A549 (cell line): Measurements from ENCODE around the gene CTR9. TPM values are rescaled to one million over a fixed set of nuclear protein-coding genes. Genes with fewer than 3 reads are reported as not detected.

Experiments used
- ATAC-seq, 2 experiments: fragments of 200-7000 bp in 1 of 2; fragments of >200 bp in 1 of 2; cut with Nextera tagmentation in 1 of 2; cut with Tn5 transposase in 1 of 2; 3 replicates each; pipeline versions ENCODE4 v1.8.0 to v1.9.1; 2018 to 2020; ENCODE audit warnings: mild to moderate bottlenecking in 1 of 2, moderate library complexity in 1 of 2
- CTCF ChIA-PET: fragments of 300-600 bp; sonication (Branson Sonifier 250); formaldehyde crosslinking; extraction: SDS; loops from one replicate; lab custom pipeline; 2021; ENCODE audit warnings: antibody characterized with exemption, inconsistent platforms; lab: Yijun Ruan, JAX
- POLR2A ChIA-PET: fragments of 350-600 bp; formaldehyde crosslinking; extraction: SDS; loops from one replicate; lab custom pipeline; 2021; ENCODE audit warnings: antibody characterized with exemption, inconsistent platforms; lab: Yijun Ruan, JAX
- DNase-seq, 2 experiments: peaks; one replicate each; pipeline versions ENCODE4 v3.0.0 to v3.0.0-alpha.2; 2011 to 2016; ENCODE audit warnings: low read depth in 1 of 2, low spot score in 1 of 2
- FAIRE-seq: peaks from 2 replicates; lab custom pipeline; 2011; peaks lifted over from hg19 to GRCh38; lab: Jason Lieb, UNC
- H3K27ac ChIP-seq, 2 experiments: fragments of >200 bp; sonication (Bioruptor Twin); formaldehyde crosslinking; 3 replicates each; pipeline ENCODE4 v1.5.1; 2016 to 2017
- H3K4me1 ChIP-seq: fragments of >200 bp; sonication (Bioruptor Twin); formaldehyde crosslinking; 3 replicates; pipeline ENCODE4 v1.6.1; 2016
- H3K4me2 ChIP-seq: fragments of >200 bp; sonication (Bioruptor Twin); formaldehyde crosslinking; 3 replicates; pipeline ENCODE4 v1.6.1; 2016
- H3K4me3 ChIP-seq: fragments of >200 bp; sonication (Bioruptor Twin); formaldehyde crosslinking; 3 replicates; pipeline ENCODE4 v1.5.1; 2016
- H3K9me3 ChIP-seq: fragments of >200 bp; sonication (Bioruptor Twin); formaldehyde crosslinking; 3 replicates; pipeline ENCODE4 v1.6.1; 2016
- BHLHE40 ChIP-seq: IDR thresholded peaks from 2 replicates; pipeline ENCODE4 v1.6.1; 2012; ENCODE audit warnings: low read depth, low read length, inconsistent platforms
- CHD2 ChIP-seq: fragments of 150-350 bp; IDR thresholded peaks from 2 replicates; pipeline ENCODE4 v1.6.1; 2014; ENCODE audit warnings: low read length; ENCODE audit not compliant: partially characterized antibody
- CTCF ChIP-seq: fragments of >200 bp; sonication (Bioruptor Twin); formaldehyde crosslinking; IDR thresholded peaks from 3 replicates; pipeline ENCODE4 v1.5.1; 2016
- EHMT2 ChIP-seq: fragments of 200-600 bp; sonication (generic); IDR thresholded peaks from 2 replicates; pipeline ENCODE4 v1.6.1; 2016; ENCODE audit warnings: antibody characterized with exemption, low read depth, mild to moderate bottlenecking, moderate library complexity
- HEYL ChIP-seq: fragments of 250-450 bp; sonication (Bioruptor Pico); IDR thresholded peaks from 2 replicates; pipeline ENCODE4 v1.8.0; 2021; ENCODE audit warnings: mild to moderate bottlenecking, moderate library complexity
- KDM1A ChIP-seq: fragments of 200-600 bp; sonication (generic); IDR thresholded peaks from 2 replicates; pipeline ENCODE4 v1.6.1; 2016; ENCODE audit warnings: low read depth, mild to moderate bottlenecking
- MAX ChIP-seq: IDR thresholded peaks from 2 replicates; pipeline ENCODE4 v1.6.1; 2012
- MAZ ChIP-seq: fragments of 150-350 bp; IDR thresholded peaks from 2 replicates; pipeline ENCODE4 v1.6.1; 2014; ENCODE audit warnings: antibody characterized with exemption, low read depth, low read length, borderline replicate concordance
- NPAS2 ChIP-seq: fragments of 250-450 bp; sonication (Bioruptor Pico); IDR thresholded peaks from 2 replicates; pipeline ENCODE4 v1.8.0; 2022; ENCODE audit warnings: mild to moderate bottlenecking, moderate library complexity, borderline replicate concordance
- PBX3 ChIP-seq: IDR thresholded peaks from 2 replicates; pipeline ENCODE4 v1.6.1; 2012
- RAD21 ChIP-seq, 2 experiments: fragments of >200 bp in 1 of 2; sonication (Bioruptor Twin) in 1 of 2; formaldehyde crosslinking in 1 of 2; IDR thresholded peaks in 1 of 2; conservative IDR thresholded peaks in 1 of 2; 2 replicates in 1 of 2; 3 replicates in 1 of 2; pipeline ENCODE4 v1.6.1; 2012 to 2018; ENCODE audit warnings: inconsistent platforms in 1 of 2
- RNF2 ChIP-seq: fragments of 200-600 bp; sonication (generic); IDR thresholded peaks from 2 replicates; pipeline ENCODE4 v1.6.1; 2016; ENCODE audit warnings: low read depth, mild to moderate bottlenecking, antibody characterized with exemption, moderate library complexity, borderline replicate concordance
- TP53 ChIP-seq: fragments of 250-450 bp; sonication (Bioruptor Pico); IDR thresholded peaks from 2 replicates; pipeline ENCODE4 v1.5.0; 2021; ENCODE audit warnings: mild to moderate bottlenecking, moderate library complexity
- USF2 ChIP-seq: fragments of 450-650 bp; IDR thresholded peaks from 2 replicates; pipeline ENCODE4 v1.6.1; 2014; ENCODE audit warnings: antibody characterized with exemption
- ZC3H11A ChIP-seq: fragments of 450-650 bp; IDR thresholded peaks from 2 replicates; pipeline ENCODE4 v1.6.1; 2014; ENCODE audit warnings: antibody characterized with exemption, mild to moderate bottlenecking
- ZNF302 ChIP-seq: fragments of 250-450 bp; sonication (Bioruptor Pico); IDR thresholded peaks from 2 replicates; pipeline ENCODE4 v1.9.0; 2021; ENCODE audit warnings: inconsistent platforms, mild to moderate bottlenecking, moderate library complexity
- WGBS: methylation state at CpG from one replicate; pipeline ENCODE4 v1.1.6; 2017; ENCODE audit errors: missing lambda C conversion rate; 5-methylcytosine and 5-hydroxymethylcytosine counted together
- polyA plus RNA-seq, 4 experiments: library from polyadenylated mRNA; depleted of rRNA in 3 of 4; stranded (reverse); fragments of >200 nt; fragmentation: RNase III in 1 of 4; extraction: RNeasy Plus Mini Kit Qiagen cat#74134 plus additional on column Dnase treatment in 1 of 4; gene quantifications; 2 replicates in 3 of 4; 3 replicates in 1 of 4; pipeline ENCODE4 v1.2.3, GENCODE V29; 2011 to 2017
- TF ChIP-seq, protein P1 (sequence below): fragments of >200 bp; sonication (Bioruptor Twin); formaldehyde crosslinking; IDR thresholded peaks from 2 replicates; pipeline ENCODE4 v1.6.1; 2016
- TF ChIP-seq, protein P2 (sequence below): fragments of 250-450 bp; sonication (Bioruptor Pico); IDR thresholded peaks from 2 replicates; pipeline ENCODE4 v1.5.0; 2020; ENCODE audit warnings: low read depth, mild to moderate bottlenecking, moderate library complexity

The CTR9 gene
- polyA plus RNA-seq, 2 of the 4 experiments (the other 2 are of a cell fraction) = 24.8 to 35.0 TPM

DNA sequence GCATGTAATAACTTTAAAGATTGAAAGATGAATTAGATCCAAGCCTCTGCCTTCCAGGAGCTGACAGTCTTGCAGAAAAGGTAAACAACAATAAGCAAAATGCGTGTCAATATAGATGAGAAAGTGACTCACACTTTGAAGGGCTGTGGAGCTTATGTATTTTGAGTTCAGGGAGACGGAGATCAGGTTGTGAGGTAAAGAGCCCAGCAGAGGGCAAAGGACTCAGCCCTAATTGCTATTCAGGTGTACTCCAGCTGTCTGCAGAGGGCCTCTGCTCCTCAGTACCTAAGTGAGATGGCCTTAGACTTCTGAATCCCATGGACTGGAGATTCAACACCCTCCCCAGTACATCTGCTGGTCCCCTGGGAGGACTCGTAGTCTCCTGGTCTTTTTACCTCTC is 22.9 kb upstream of the CTR9 start:
- ATAC-seq (peak in 1 of 2 experiments; percentile 57; a peak in 3 of 6 replicates), FAIRE-seq (no peak), DNase-seq (no peak)
- no peak overlapping the region for H3K4me3 ChIP-seq
- H3K4me2 ChIP-seq = no peak overlapping the region
- H3K9me3 ChIP-seq = no peaks in the 10 kb centered on the region
- TF ChIP-seq KDM1A (no peak), CHD2 (no peak), HEYL (CRISPR knock-in tag) (no peak), MAZ (no peak), USF2 (no peak), CTCF (no peak), ZNF302 (CRISPR knock-in tag) (no peak), PBX3 (no peak)
- ChIA-PET CTCF (interaction anchor here (0.6 to 3.3 kb wide), 10 partner anchors 8 to 885 kb away, joined by 3 to 13 read pairs (median 4); partner anchors contain the start of gene RNF141), POLR2A (no interaction called here)
- WGBS = 46% methylated on average over 3 of the region's 3 CpGs
- H3K27ac ChIP-seq = no peak overlapping the region
- H3K4me1 ChIP-seq = no peaks in the 10 kb centered on the region

GRCh38 chr11:10728789-10729472 is 22.1 kb upstream of the CTR9 start:
- ChIA-PET CTCF (interaction anchor here (0.8 to 3.3 kb wide), 8 partner anchors 8 to 323 kb away, joined by 3 to 13 read pairs (median 4); no protein-coding TSS in a partner anchor), POLR2A (no interaction called here)
- Histone ChIP-seq H3K4me3 (no peak overlapping the region), H3K27ac (no peak overlapping the region), H3K9me3 (no peaks in the 10 kb centered on the region), H3K4me1 (no peaks in the 10 kb centered on the region), H3K4me2 (no peak overlapping the region)
- 86% methylated on average over 20 of the region's 20 CpGs for WGBS
- TF ChIP-seq NPAS2 (CRISPR knock-in tag) (no peak), RNF2 (no peak), BHLHE40 (no peak), MAX (no peak), ZC3H11A (no peak), TP53 (CRISPR knock-in tag) (no peak), RAD21 (conservative IDR thresholded peaks at IDR 0.05 in 1 of 2, IDR thresholded peaks at IDR 0.05 in 1 of 2) (no peak), EHMT2 (no peak), PBX3 (no peak)
- TF ChIP-seq, protein P1, sequence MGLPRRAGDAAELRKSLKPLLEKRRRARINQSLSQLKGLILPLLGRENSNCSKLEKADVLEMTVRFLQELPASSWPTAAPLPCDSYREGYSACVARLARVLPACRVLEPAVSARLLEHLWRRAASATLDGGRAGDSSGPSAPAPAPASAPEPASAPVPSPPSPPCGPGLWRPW = no peak
- TF ChIP-seq, protein P2, sequence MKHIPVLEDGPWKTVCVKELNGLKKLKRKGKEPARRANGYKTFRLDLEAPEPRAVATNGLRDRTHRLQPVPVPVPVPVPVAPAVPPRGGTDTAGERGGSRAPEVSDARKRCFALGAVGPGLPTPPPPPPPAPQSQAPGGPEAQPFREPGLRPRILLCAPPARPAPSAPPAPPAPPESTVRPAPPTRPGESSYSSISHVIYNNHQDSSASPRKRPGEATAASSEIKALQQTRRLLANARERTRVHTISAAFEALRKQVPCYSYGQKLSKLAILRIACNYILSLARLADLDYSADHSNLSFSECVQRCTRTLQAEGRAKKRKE = no peak
- FAIRE-seq (no peak), ATAC-seq (no peak), DNase-seq (no peak)
